Epithelial cell of proximal tubule (primary cell): ENCODE measurements around the gene EPG5. TPM values are rescaled to one million over a fixed set of nuclear protein-coding genes. Genes with fewer than 3 reads are reported as not detected.

Experiments
- DNase-seq: peaks from one replicate; pipeline ENCODE4 v3.0.0-alpha.2; 2011; ENCODE audit warnings: low read depth
- H3K4me3 ChIP-seq: 2 replicates; pipeline ENCODE4 v1.5.1; 2011; ENCODE audit warnings: low read depth, mild to moderate bottlenecking, low read length
- total RNA-seq: library from RNA; depleted of rRNA; stranded (reverse); fragments of >200 nt; gene quantifications from 2 replicates; pipeline ENCODE4 v1.2.3, GENCODE V29; 2015
- TF ChIP-seq, protein P1 (sequence below): conservative IDR thresholded peaks from 2 replicates; pipeline ENCODE4 v1.5.1; 2012; ENCODE audit warnings: low read depth, mild to moderate bottlenecking, low read length

Gene EPG5
- total RNA-seq, 1 donor from 2014 or later: 10.7 TPM

DNA sequence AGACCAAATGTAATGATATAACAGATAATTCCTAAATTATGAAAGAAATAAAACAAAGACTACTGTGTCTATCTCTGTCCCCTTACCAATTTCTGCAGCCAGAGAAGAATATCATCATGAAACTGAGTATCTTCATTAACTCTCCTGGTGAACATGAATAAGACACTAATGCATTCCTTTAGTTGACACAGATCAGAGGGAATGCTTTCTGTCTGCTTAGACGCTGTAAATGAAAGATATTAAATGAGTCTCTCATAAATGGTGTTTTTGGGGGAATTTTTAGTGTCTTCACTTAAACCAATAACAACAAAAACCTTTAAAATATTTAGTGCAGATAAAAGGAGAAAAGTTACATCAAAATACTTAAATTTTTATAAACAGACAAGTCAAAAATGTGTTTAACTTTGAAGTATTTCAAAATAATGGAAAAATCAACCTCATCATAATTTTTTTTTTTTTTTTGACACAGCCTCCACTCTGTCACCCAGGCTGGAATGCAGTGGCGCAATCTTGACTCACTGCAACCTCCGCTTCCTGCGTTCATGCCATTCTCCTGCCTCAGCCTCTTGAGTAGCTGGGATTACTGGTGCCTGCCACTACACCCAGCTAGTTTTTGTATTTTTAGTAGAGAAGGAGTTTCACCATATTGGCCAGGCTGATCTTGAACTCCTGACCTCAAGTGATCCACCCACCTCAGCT lies 16.0 kb downstream of the EPG5 start:
- no peak for DNase-seq
- TF ChIP-seq, protein P1, sequence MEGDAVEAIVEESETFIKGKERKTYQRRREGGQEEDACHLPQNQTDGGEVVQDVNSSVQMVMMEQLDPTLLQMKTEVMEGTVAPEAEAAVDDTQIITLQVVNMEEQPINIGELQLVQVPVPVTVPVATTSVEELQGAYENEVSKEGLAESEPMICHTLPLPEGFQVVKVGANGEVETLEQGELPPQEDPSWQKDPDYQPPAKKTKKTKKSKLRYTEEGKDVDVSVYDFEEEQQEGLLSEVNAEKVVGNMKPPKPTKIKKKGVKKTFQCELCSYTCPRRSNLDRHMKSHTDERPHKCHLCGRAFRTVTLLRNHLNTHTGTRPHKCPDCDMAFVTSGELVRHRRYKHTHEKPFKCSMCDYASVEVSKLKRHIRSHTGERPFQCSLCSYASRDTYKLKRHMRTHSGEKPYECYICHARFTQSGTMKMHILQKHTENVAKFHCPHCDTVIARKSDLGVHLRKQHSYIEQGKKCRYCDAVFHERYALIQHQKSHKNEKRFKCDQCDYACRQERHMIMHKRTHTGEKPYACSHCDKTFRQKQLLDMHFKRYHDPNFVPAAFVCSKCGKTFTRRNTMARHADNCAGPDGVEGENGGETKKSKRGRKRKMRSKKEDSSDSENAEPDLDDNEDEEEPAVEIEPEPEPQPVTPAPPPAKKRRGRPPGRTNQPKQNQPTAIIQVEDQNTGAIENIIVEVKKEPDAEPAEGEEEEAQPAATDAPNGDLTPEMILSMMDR: no peak
- H3K4me3 ChIP-seq: no peak overlapping the region

DNA sequence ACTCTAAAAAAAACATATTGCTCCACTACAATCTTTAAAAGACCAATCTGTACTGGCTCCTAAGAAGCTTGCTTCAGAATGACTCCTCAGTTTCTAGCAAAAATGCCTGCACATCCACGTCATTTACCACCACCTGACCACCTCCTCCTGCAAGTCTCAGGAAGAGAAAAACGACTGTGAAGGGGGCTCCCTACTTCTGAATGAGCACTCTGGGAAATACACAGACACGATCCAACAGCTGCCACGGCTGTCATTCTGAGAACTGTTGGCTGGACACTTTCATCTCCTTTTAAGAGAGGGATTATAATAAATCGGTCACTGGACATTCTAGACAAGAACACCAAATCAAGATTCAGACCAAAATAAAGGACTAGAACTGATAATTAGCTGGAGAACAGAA lies 21.5 kb downstream of the EPG5 start:
- TF ChIP-seq, protein P1: no peak
- DNase-seq: no peak
- H3K4me3 ChIP-seq: no peak overlapping the region

DNA sequence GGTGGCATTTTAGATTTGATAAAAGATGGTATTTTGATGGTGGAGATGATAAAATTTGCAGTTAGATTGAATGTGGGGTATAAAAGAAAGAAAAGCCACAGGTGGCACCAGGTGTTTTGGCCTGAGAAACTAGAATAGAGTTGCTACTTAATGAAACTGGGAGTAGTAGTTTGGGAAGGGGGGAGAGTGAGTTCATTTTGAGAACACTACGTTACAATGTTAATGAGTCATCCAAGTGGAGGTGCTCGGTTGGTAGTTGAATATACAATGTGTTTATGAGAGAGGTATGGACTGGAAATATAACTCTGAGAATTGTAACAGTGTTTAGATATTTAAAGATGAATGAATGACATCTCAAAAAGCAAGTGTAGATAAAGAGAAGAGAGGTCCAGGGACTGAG lies 26.4 kb downstream of the EPG5 start:
- no peak for DNase-seq
- no peak overlapping the region for H3K4me3 ChIP-seq
- TF ChIP-seq, protein P1: no peak

DNA sequence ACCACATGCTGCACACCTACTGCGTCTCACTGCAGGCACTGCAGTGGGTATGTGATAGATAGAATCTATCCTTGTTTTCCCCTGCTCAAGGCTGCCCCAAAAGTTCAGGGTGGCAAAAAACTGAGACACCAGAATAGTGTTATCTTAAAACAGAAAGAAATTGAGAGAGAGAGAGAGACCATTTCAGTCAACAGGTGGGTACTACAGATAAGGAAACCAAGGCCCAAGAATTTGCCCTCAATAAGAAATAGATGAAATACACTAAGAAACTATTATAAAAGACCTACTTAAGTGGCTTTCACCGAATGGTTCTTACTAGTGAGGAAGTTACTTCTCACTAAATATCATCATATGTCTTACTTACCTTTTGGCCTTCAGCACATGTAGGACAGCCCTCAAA lies 27.9 kb downstream of the EPG5 start:
- DNase-seq: no peak
- TF ChIP-seq, protein P1: no peak
- H3K4me3 ChIP-seq: no peak overlapping the region

DNA sequence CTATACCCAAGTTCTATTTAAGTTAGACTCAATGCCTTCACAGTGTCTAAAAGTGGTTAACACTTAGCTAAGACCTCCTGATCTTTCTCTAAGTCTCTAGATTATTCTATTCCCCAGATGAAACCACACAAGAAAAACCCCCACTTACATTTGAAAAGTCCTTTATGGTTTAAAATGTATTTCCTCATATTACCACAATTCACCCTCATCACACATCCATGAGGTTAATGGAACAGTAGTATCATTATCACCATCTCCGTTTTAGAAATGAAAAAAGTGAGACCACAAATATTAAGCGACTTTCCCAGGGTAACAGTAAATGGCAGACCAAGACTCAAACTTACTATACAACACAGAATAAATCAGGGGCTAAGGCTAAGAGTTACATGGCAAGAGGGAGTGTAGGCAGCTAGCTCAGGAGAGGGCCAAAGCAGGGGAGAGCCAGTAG lies 28.6 kb downstream of the EPG5 start:
- TF ChIP-seq, protein P1: no peak
- DNase-seq: no peak
- no peak overlapping the region for H3K4me3 ChIP-seq

DNA sequence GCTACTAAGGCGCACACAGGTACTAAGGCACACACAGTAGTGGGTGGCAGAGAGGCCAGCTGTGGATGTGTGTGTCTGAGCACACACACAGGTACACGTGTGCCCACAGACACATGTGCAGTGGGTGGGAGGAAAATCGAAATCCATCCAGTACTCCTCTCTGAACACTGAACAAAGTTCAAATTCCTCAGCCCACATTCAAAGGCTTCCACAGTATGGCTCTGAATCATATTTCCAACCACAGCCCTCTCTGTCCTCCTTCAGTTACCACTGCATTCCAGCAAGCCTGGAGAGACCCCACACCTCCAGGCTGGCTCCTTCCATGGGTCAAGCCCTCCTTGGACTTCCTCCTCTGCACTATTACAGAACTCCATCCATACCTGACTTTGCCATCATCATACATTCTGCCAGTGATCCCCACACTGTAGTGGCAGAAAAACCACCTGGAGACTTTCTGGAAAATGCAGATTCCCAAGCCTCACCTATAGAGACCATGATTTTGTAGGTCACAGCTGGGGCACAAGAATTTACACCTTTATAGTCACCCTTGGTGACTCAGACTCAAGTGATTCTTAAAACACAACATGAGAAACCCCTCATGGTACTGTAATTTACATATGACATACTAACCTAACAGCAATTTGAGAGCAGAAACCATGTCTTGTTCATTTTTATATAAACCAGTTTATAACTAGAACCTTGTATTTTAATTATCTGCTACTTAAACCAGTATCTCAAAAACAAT lies 31.4 kb downstream of the EPG5 start:
- TF ChIP-seq, protein P1: no peak
- no peak for DNase-seq
- no peak overlapping the region for H3K4me3 ChIP-seq
